Fibroblast of lung (primary cell): Measurements from ENCODE around the gene IL3RA.

Experiments
- CTCF ChIP-seq, 2 donors: IDR thresholded peaks in 1 of 2; conservative IDR thresholded peaks in 1 of 2; 1 replicate in 1 of 2; 2 replicates in 1 of 2; pipeline ENCODE4 v1.5.1; 2011 to 2012; ENCODE audit warnings: low read length in 2 of 2, control low read depth in 1 of 2, inconsistent platforms in 1 of 2, low read depth in 1 of 2, mild to moderate bottlenecking in 1 of 2
- EZH2 ChIP-seq: IDR thresholded peaks from 2 replicates; pipeline ENCODE4 v1.5.1; 2012; ENCODE audit warnings: low read length, control low read depth, mild to moderate bottlenecking; ENCODE audit errors: missing control alignments

DNA sequence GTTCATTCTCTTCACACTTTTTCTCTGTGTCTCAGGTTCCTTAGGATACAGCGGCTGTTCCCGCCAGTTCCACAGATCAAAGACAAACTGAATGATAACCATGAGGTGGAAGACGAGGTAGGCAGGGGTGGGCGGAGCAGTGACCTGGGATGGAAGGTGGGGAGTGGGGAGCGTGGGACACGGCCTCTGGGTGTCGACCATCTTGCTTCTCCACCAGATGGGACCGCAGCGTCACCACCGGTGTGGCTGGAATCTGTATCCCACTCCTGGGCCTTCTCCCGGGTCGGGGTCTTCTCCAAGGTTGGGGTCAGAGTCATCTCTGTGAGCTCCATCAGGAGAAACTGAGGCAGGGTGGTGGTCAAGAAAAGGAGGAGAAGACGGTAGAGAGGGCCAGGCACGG lies 31.2 kb upstream of the IL3RA start:
- no peak for TF ChIP-seq CTCF (conservative IDR thresholded peaks at IDR 0.05 in 1 of 2, IDR thresholded peaks at IDR 0.05 in 1 of 2; ENCODE audit: low read depth in 1 of 2, low read length in 2 of 2)
- TF ChIP-seq EZH2 = no peak
